Measurements from ENCODE around the gene PRKAR2B.
A peak's percentile ranks its signal among the peaks of the same experiment; 100 is the strongest.

The PRKAR2B gene

GRCh38 chr7:107201795-107202450 lies 157.4 kb downstream of the PRKAR2B start:
- DNase-seq = peak; percentile 29

GRCh38 chr7:107203607-107204006 lies 159.1 kb downstream of the PRKAR2B start:
- DNase-seq = no peak

DNA sequence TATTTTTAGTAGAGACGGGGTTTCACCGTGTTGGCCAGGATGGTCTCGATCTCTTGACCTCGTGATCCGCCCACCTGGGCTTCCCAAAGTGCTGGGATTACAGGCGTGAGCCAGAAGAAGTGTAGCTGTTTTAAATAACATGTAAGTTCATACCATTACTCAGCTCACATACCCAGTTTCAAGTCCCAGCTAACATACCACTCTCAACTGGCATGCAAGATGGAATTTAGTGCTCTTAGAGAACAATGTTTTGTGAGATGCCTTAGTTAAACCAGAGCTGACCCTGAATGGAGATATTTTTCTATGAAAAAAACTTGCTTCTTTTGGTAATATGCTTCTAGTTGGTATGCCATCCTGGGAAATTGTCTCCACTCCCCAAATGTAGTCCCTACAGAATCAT lies 161.6 kb downstream of the PRKAR2B start:
- DNase-seq = no peak

- DNase-seq = no peak
Observed at GRCh38 chr7:107206706-107207105, 162.2 kb downstream of the PRKAR2B start.

DNA sequence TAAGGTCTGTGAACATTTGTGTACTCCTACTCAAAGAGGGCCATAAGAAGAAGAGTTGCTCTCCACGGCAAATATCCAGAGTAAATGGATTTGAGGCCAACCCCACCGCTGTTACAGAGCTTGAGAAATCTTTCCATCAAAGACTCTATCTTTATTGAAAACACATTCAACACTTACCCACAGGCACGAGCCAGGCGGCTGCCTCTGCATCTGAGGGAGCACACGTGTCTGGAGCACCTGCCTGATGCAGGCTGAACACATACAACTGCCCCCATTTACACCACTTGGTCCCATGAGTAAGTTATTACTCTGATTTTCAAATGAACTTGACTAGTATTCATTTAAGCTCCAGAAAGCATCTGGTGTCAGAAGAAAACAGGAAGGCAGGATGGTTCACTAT lies 163.0 kb downstream of the PRKAR2B start:
- DNase-seq = no peak

DNA sequence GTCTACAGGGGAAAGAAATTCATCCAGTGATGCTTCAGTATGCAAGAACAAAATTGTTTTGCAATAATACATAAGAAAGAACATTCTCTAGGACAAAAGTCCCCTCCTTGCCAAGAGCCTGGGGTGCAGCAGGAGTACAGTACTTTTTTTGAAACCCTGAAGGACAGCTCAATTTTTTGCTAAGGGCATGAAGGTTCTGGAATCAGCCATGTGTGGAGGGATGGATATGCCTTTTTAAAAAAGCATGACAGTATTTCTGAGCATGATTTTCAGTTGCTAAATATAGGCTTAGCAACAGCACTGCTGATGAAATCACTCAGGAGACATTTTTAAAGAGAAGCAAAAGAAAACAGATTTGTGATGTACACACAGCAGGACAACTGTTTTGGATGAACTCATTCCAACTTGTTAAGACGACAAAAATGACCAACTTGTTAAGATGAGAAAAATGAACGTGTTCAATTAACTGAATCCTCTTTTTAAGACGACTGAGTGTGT lies 163.6 kb downstream of the PRKAR2B start:
- no peak for DNase-seq

GRCh38 chr7:107208563-107208962 lies 164.1 kb downstream of the PRKAR2B start:
- DNase-seq = no peak

- no peak for DNase-seq
Observed at GRCh38 chr7:107209565-107209964, 165.1 kb downstream of the PRKAR2B start.

GRCh38 chr7:107210400-107210799 lies 165.9 kb downstream of the PRKAR2B start:
- DNase-seq = no peak

All from activated naive CD4-positive, alpha-beta T cell treated with anti-CD3 and anti-CD28 coated beads, Interleukin-2, amount 50 U/mL, for 16 hours (primary cell).